Epidermal melanocyte (primary cell): ENCODE results near the gene TEX14.
"Not testable (repeated sequence)": the region's sequence is repeated elsewhere in the genome, so short reads cannot be mapped to it uniquely, and the experiment has no call there.

Experiments
- DNase-seq: peaks from one replicate; pipeline ENCODE4 v3.0.0; 2011; ENCODE audit warnings: low spot score; ENCODE audit not compliant: insufficient read length

Gene TEX14

GRCh38 chr17:58691701-58692238, at the start of gene TEX14:
Gene TEX14 (minus strand): TSS chr17:58692045. CDS start chr17:58652001, 40,044 bp downstream.
- DNase-seq = no peak

GRCh38 chr17:58741121-58741625, 49.3 kb upstream of the TEX14 start:
- no peak for DNase-seq

- no peak for DNase-seq
Observed at GRCh38 chr17:58734811-58735210, 43.0 kb upstream of the TEX14 start.

GRCh38 chr17:58734040-58734439, 42.2 kb upstream of the TEX14 start:
- DNase-seq = no peak

GRCh38 chr17:58730937-58731336, 39.1 kb upstream of the TEX14 start:
- no peak for DNase-seq

GRCh38 chr17:58728798-58729197, 37.0 kb upstream of the TEX14 start:
- no peak for DNase-seq

- DNase-seq = no peak
Observed at GRCh38 chr17:58722696-58723095, 30.9 kb upstream of the TEX14 start.

- no peak for DNase-seq
Observed at GRCh38 chr17:58722274-58722673, 30.4 kb upstream of the TEX14 start.

GRCh38 chr17:58710948-58711552, 19.2 kb upstream of the TEX14 start:
- peak; percentile 32 for DNase-seq

- DNase-seq = no peak
Observed at GRCh38 chr17:58706351-58707140, 14.7 kb upstream of the TEX14 start.

GRCh38 chr17:58703916-58704286, 12.1 kb upstream of the TEX14 start:
- no peak for DNase-seq

- DNase-seq = no peak
Observed at GRCh38 chr17:58703137-58703915, 11.5 kb upstream of the TEX14 start.

- DNase-seq = no peak
Observed at GRCh38 chr17:58702708-58703107, 10.9 kb upstream of the TEX14 start.

- no peak for DNase-seq
Observed at GRCh38 chr17:58702045-58702476, 10.2 kb upstream of the TEX14 start.

GRCh38 chr17:58699771-58700170, 7.9 kb upstream of the TEX14 start:
- DNase-seq = no peak

- DNase-seq = no peak
Observed at GRCh38 chr17:58694826-58695225, 3.0 kb upstream of the TEX14 start.

GRCh38 chr17:58694302-58694701, 2.5 kb upstream of the TEX14 start:
- DNase-seq = no peak

- no peak for DNase-seq
Observed at GRCh38 chr17:58693751-58694150, 1.9 kb upstream of the TEX14 start.

- DNase-seq = no peak
Observed at GRCh38 chr17:58693208-58693607, 1.4 kb upstream of the TEX14 start.

- DNase-seq = peak; percentile 37
Observed at GRCh38 chr17:58692239-58693055, 602 bp upstream of the TEX14 start, which contains the start of gene RAD51C. Gene RAD51C (plus strand): TSS chr17:58692602. CDS start chr17:58692644, 42 bp downstream.

GRCh38 chr17:58690033-58690432, 1.8 kb downstream of the TEX14 start:
- not testable (repeated sequence) for DNase-seq
